GM18861 (cell line): Measurements from ENCODE around the gene IL1RAPL1.
A peak's percentile ranks its signal among the peaks of the same experiment; 100 is the strongest.

ENCODE experiments used
- ATAC-seq: cut with Tn5 transposase; IDR thresholded peaks from one replicate; pipeline ENCODE4 v1.9.1; 2021; ENCODE audit not compliant: unreplicated experiment

The IL1RAPL1 gene

DNA sequence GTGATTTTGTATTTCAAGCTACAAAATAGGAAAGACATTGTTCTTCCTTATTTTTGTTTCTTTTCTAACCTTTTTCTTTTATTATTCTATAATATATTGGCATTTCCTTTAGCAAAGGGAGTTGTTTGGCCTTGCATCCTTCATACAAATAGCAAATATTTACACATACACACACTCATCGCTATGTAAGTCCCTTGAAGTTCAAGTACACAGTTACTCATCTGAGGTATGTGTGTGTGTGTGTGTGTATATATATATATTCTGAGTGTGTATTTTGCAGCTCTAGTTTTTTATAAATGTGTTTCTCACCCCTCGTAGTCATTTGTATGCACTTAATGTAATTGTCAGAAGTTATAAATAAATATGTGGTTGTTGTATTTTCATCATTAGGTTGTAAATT lies 903.4 kb downstream of the IL1RAPL1 start:
- no peak for ATAC-seq

DNA sequence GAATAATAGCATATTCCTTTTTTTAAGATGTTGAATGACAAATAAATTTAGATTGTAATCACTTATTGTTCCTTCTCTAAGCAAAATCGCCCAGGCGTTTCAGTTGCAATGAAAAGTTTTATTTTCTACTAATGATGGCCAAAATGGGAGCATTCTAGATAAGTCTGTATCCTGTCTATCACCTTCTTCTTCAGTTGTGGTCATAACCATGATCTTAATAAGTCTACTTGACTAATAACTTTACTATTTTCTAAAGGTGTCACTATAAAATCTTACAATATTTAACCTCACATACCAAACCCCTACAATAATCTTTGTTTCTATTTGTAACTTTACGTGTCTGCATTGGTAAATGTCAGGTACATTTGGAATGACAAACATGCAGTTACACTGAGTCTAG lies 904.4 kb downstream of the IL1RAPL1 start:
- no peak for ATAC-seq

DNA sequence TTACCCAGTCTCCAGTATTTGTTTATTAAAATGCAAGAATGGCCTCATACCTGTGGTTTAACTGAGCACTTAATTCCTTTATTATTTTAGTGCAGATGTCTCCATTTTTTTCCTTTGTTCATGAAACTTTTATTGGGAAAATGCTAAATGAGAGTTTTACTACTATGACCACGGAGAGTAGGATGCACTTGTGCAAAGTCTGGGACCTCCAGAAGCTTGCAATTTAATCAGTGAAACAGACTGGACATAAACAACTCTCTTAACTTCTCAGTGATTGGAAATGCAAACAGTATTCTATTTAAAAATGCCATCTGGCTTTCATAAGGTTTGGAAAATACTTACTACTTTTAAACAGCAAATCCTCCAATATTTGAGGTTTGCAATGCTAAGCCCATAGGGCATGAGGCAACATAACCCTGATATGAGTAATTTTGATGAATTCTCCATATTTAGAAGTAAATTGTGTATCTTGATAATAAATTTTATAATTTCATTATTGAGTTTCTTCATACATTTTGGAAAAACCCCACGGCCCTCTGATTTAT lies 909.5 kb downstream of the IL1RAPL1 start:
- ATAC-seq: no peak

DNA sequence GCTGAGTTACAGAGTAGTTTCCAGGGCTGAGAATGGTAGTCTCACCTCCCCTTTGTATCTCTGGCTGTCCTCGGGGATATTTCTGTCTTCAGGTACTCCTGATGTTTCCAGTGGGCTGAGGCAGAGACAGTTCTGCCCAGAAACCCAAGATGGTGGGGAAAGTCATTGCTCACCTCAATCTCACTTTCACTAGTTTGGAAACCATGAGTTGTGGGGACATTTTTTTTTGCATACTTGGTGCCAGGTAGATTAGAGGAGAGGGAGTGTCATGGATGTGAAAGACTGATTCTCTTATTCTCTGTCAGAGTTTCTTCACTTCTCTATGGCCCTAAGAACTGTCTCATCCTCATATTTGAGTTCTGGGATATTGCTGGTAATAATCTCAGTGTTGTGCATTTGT lies 919.5 kb downstream of the IL1RAPL1 start:
- no peak for ATAC-seq

DNA sequence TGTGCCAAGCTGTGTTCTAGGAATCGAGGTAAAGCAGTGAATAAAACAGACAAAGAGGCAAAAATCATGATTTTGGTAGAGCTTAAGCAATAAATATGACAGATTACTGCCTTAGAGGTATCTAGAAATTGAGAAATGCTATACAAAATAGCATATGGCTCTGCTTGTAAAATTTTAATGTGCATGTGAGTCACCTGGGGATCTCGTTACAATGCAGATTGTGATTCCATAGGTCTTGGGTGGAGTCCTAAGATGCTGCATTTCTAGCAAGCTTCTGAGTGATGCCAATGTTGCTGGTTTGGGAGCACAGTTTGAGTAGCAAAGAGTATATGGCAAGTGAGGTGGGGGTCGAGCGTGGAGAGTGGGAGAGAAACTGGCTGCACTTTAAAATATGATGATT lies 930.9 kb downstream of the IL1RAPL1 start:
- ATAC-seq: no peak

DNA sequence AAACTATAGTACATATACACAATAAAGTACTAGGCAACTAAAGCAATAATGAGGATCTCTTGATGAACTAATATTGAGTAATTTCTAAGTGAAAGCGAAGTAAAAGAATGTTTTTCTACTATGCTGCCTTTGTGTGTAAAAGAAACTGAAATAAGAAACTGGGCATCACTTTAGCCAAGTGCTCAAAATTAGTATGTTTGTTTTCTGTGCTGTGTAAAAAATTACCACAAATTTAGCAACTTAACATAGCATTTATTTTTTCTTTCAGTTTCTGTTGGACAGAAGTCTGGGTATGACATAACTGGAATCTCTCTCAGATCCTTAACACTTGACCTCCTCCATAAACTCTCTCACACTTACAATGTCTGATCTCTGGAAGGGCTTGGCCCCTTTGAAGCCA lies 941.0 kb downstream of the IL1RAPL1 start:
- ATAC-seq: peak; percentile 70

DNA sequence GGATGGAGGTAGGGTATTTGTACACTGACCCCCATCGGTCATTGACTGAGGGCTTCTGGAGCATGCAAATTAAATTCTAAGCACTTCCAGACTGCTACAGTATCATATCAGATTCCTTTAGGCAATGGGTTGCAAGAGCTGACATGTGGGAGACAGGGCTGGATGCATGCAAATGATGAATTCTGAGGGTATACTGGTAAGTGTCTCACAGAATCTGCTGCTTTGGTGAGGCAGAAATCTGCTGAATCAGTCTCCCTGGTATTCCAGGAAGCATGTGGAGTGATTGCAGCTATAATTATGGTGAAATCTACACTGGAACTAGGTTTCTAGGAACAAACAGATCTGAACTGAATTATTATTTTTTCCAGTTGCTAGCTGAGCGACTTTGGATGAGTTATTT lies 943.3 kb downstream of the IL1RAPL1 start:
- ATAC-seq: no peak

DNA sequence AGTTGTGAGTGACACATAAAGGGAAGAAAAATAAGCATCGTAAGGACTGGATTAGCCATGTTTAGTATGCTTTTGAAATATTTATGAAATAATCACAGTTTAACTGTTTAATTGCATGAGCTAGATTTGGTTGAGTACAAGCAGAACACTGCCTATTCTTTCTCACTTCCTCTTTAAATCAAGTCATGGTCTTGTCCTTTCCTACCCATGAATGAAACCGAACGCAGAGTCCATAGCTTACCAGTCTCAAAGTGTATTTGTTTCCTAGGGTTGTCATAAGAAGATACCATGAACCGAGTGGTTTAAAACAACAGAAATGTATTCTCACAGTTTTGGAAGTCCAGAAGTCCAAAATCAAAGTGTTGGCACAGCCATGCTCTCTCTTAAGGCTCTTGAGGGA lies 944.1 kb downstream of the IL1RAPL1 start:
- peak; percentile 87 for ATAC-seq

DNA sequence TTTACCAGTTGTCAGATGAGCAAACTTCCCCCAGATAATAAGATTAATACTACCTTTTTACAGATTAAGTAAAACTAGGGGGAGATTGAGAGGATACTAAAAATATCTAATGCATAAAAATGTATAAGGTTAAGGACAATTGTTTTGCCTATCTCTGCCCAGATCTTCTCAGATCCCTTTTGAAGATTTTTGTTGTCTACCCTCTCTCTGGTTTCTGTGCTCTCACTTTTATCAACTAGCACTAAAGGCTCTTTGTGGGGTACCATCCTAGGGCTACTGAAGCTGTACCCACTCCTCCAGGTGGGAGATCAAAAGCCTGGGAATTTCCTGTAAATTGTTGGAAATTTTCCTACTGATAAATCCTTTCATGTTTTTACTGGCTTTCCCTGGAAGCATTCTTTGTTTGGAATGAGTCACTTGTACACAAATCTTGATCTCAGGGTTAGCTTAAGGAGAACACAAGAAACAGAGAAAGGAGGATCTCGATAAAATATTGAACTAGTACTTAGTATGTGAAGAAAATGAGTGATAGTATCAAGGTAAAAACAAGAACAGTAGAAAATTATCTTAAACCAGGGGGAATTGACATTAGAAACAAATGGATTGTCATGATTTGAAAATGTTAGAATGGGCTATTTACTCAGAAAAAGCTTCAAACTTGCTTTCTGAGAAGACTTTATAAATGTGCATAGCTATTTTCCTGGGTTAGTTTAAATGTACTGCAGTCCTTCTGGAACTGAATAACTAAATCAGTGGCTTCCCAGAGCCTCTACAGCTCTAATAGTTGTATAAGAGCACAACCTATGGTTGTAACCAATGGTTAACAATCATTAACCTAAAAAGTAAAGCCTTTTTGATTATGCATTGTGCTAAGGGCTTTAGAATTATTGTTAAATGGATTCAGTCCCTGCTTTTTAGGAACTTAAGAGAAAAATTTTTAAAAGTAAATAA lies 948.2 kb downstream of the IL1RAPL1 start:
- peak; percentile 29 for ATAC-seq

DNA sequence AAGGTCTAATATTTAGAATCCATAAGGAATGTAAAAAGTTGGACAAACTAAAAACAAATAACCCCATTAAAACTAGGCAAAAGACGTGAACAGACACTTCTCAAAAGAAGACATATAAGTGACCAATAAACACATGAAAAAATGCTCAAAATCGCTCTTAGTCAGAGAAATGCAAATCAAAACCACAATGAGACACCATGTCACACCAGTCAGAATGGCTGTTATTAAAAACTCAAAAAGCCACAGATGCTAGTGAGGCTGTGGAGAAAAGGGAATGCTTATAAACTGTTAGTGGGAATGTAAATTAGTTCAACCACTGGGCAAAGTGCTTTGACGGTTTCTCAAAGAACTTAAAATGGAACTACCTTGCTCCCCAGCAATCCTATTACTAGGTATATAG lies 953.8 kb downstream of the IL1RAPL1 start:
- ATAC-seq: no peak

DNA sequence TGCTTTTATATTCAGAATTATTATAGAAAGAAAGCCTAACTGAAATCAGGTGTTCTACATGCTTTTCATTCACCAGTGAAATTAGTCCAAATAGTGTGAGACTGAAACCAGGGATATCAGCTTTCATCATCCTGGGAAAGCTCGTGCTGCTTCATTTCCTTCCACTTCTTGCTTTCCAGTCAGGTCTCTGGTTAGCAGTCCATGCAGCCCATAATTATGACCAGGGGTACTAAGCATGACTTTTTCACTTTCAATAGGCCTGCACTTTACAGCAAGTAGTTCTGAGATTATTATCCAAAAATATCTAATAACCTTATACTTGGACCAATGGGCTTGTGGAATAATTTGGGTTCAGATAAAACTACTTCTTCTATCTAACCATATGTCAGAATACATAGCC lies 954.9 kb downstream of the IL1RAPL1 start:
- ATAC-seq: peak; percentile 50

DNA sequence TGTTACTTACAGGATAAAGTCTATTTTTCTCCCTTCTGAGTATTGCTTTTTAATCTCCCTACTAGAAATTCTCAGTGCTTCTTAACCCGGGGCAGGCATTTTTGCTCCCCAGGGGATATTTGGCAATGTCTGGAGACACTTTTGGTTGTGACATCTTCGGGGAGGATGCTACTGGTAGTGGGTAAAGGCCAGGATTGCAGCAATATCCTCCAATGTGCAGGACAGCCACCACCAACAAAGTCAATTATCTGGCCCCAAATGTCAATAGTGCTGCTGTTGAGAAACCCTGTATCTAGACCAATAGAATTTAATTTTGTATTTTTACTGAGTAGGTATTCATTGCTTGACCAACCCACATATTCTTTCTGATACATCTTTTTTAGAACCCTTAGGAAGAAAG lies 958.6 kb downstream of the IL1RAPL1 start:
- no peak for ATAC-seq

DNA sequence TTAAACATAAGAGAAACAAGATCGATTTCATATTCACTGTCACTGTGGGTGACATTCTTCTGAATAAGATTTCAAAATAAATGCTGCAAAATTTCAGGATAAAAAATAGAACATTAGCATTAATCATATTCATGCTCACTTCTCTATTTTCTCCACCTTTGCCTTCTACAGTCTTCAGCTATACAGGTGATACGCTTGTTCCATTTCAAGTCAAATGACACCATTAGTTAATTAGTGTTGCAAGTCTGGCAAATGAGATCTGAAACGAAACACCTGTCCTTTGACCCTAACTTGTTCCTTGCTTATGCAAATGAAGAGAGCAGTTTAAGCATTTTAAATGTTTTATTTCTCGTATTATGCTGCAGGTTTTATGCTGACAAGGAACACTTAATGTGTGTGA lies 960.6 kb downstream of the IL1RAPL1 start:
- peak; percentile 84 for ATAC-seq

DNA sequence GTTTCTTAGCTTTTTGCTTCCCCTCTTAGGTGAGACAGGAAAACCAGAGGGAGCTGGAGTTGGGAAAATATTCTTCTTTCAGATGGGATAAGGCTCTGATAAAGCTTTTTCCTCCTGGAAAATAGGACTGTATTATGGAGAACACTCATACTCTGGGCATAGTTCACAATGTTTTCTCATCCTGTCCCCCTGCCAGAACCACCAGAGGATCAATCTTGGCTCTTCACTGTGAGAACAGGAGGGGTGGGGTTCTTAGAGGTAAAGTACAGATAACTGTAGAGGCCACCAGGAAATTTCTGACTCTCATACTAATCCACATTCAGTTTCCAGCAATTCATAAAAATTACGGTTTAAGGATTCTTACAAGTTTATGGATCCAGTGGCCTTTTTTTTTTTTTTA lies 966.3 kb downstream of the IL1RAPL1 start:
- ATAC-seq: no peak

DNA sequence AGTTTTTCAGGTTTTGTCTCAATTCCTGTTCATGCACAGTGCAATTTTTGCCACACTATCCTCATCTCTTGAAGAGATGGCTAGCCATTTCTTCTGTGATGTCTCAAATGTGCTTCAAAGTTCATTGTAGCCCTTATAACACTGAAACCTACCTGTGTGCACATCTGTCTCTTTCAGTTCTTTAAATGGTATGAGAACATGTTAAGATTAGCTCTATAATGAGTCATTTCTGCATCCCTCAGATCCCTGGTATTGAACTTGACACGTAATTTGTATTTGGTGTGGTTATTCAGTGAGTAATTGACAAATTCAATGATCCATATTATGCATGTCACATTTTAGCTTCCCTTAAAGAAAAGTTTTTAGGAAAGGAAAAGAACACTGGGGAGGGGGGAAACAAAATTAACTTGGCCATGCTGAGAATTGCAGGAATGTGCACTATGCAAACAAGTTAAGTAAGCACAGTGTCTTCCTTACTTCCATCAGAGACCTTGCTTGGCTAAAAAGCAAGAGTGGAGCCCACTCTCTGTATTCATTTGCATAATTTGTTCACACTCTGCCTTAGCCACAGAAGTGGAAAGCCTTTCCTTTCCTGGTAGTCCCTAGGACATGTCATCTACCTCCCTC lies 968.3 kb downstream of the IL1RAPL1 start:
- ATAC-seq: peak; percentile 99

DNA sequence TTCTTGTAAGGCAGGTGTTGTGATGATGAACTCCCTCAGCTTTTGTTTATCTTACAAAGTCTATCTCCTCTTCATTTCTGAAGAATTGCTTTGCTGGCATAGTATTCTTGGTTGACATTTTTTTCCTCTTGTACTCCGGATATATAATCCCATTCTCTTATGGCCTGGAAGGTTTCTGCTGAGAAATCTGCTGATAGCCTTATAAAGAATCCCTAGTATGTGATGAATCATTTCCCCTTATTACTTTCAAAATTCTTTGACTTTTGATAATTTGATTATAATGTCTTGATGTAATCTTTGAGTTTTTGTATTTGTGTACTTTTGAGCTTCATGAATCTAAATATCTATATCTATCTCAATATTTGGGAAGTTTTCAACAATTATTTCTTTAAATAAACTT lies 972.8 kb downstream of the IL1RAPL1 start:
- no peak for ATAC-seq

DNA sequence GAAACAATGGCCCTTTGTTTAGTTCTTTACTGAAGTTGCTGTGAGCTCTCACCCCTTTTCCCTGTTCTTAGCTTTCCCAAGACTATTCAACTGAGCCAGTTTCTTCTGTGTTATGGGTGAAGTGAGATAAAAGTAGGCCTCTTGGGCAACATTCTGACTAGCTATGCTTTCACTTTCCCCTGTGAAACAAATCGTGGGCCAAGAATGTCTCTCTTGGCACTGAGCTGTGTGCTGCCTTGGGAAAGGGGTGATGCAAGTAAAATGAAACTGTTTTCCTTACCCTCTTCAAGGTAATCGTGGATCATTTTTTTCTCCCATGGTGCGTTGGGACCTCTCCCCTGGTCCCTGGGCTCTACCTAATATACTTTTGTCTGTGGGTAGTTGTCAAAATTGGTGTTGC lies 974.2 kb downstream of the IL1RAPL1 start:
- ATAC-seq: no peak

DNA sequence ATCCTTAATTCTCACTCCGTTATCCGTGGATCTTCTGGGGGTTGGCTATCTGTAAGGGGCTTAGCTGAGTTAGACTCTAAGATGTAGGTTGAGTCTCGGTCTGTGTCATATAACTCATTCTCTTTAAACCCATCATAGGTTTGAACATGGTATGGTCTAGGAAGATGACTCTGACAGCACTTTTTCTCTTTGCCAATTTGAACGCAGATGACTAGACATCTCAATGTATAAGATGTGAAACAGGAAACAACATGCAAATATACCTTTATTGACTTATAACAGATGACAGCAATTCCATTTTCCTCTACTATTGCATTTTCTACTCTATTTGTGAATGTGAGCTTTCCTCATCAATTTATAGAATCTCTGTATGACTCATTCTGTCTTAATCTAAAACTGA lies 993.3 kb downstream of the IL1RAPL1 start:
- peak; percentile 43 for ATAC-seq

DNA sequence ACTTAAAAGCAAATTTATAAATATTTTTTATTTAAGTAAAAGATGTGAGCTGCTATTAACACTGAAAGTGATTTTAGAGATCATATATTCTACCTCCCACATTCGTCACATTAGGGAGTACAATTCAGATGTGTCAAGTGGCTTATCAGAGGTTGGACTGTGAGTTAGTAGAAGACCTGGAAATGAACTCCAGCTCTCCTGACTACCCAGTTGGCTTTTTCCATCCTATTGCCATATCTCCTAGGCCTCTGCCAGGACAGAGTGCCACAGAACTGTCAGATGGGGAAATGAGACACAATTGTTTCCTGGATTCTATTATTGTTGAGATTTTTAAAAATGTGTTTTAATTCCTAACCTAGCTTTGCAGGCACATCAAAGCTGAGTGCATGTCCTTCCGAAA lies 994.0 kb downstream of the IL1RAPL1 start:
- no peak for ATAC-seq

DNA sequence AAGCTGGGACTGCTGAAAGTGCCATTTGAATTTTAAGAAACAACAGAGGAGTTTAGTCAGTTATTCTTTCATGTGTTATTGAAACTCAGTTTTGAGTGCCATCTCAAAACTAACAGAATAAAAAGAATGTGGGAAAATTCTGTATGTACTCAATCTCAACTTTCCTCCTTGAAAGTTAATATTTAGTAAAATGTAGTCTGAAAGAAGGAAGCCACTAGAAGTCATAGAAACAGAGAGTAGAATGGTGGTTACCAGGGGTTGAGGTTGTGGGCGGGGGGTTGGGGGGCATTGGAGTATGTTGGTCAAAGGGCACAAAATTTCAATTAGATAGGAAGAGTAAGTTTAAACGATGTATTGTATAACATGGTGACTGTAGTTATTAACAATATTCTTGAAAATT lies 999.9 kb downstream of the IL1RAPL1 start:
- peak; percentile 75 for ATAC-seq

DNA sequence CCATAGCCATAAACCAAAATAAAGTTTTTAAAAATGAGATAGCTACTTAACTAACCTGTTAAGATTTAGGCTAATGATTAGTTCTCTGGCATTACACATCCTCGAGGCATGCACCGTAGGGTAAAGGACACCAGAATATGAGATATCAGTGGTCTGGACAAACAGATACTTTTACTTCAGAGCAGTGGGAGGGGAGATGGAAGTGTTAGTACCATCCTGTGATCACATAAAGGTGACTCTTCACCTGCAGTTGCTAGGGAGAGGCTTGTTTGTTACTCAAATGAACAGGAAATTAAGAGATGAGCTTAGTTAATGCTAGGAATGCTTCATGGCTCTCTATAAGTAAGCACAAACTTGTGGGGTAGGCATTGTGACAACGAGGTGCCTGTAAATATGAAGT lies 1003.7 kb downstream of the IL1RAPL1 start:
- ATAC-seq: no peak

DNA sequence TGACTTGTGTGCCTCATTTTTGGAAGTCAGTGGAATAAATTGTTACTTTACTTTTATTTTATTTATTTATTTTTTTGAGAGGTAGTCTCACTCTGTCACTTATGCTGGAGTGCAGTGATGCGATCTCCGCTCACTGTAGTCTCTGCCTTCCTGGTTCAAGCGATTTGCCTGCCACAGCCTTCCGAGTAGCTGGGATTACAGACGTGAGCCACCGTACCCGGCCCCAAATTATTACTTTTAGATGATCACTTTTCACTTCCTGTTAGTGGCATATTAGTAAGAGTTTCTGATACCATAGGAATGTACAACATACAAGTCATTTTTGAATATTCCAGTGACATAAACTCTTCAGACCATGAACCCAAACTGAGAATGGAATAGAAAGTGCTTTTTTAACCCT lies 1017.1 kb downstream of the IL1RAPL1 start:
- no peak for ATAC-seq
